Fibroblast of lung (primary cell): Measurements from ENCODE around the gene PPIP5K2.

Experiments
- CTCF ChIP-seq, 2 donors: IDR thresholded peaks in 1 of 2; conservative IDR thresholded peaks in 1 of 2; 1 replicate in 1 of 2; 2 replicates in 1 of 2; pipeline ENCODE4 v1.5.1; 2011 to 2012; ENCODE audit warnings: low read length in 2 of 2, control low read depth in 1 of 2, inconsistent platforms in 1 of 2, low read depth in 1 of 2, mild to moderate bottlenecking in 1 of 2
- EZH2 ChIP-seq: IDR thresholded peaks from 2 replicates; pipeline ENCODE4 v1.5.1; 2012; ENCODE audit warnings: low read length, control low read depth, mild to moderate bottlenecking; ENCODE audit errors: missing control alignments

GRCh38 chr5:103232393-103232999 lies 112.4 kb downstream of the PPIP5K2 start:
- TF ChIP-seq CTCF (conservative IDR thresholded peaks at IDR 0.05 in 1 of 2, IDR thresholded peaks at IDR 0.05 in 1 of 2; ENCODE audit: low read depth in 1 of 2, low read length in 2 of 2): peak; percentile 70 to 84
- no peak for TF ChIP-seq EZH2
